Fibroblast of the conjunctiva (primary cell): ENCODE measurements around the gene KLHL30.

Experiments used
- DNase-seq: peaks from one replicate; pipeline ENCODE4 v3.0.0-alpha.2; 2010; ENCODE audit warnings: low read depth

KLHL30 gene

GRCh38 chr2:238145851-238146250 lies 7.4 kb downstream of the KLHL30 start:
- DNase-seq, result no peak

GRCh38 chr2:238146884-238147544 lies 8.5 kb downstream of the KLHL30 start:
- no peak for DNase-seq

GRCh38 chr2:238148981-238149380 lies 10.5 kb downstream of the KLHL30 start:
- no peak for DNase-seq

GRCh38 chr2:238149841-238150572 lies 11.5 kb downstream of the KLHL30 start:
- no peak for DNase-seq

- DNase-seq, result no peak
These were observed 12.2 kb downstream of the KLHL30 start for GRCh38 chr2:238150686-238151085.

GRCh38 chr2:238151205-238151604 lies 12.7 kb downstream of the KLHL30 start:
- DNase-seq, result no peak

- no peak for DNase-seq
These were observed 13.3 kb downstream of the KLHL30 start for GRCh38 chr2:238151628-238152235.

GRCh38 chr2:238152771-238153688 lies 14.6 kb downstream of the KLHL30 start:
- no peak for DNase-seq

- DNase-seq, result no peak
These were observed 16.1 kb downstream of the KLHL30 start for GRCh38 chr2:238154570-238154969.

- no peak for DNase-seq
These were observed 16.7 kb downstream of the KLHL30 start for GRCh38 chr2:238155051-238155760.

GRCh38 chr2:238155761-238156694 lies 17.6 kb downstream of the KLHL30 start:
- DNase-seq, result no peak

GRCh38 chr2:238157506-238158017 lies 19.1 kb downstream of the KLHL30 start:
- DNase-seq, result no peak

- no peak for DNase-seq
These were observed 19.6 kb downstream of the KLHL30 start for GRCh38 chr2:238158018-238158508.

- no peak for DNase-seq
These were observed 20.1 kb downstream of the KLHL30 start, which contains the start of gene ERFE for GRCh38 chr2:238158509-238159070. ERFE (plus strand) TSS chr2:238158970; CDS start chr2:238159008, 38 bp downstream.

- DNase-seq, result no peak
These were observed 20.6 kb downstream of the KLHL30 start for GRCh38 chr2:238159071-238159539.

GRCh38 chr2:238159661-238160205 lies 21.3 kb downstream of the KLHL30 start:
- DNase-seq, result no peak

GRCh38 chr2:238160206-238161129 lies 22.0 kb downstream of the KLHL30 start:
- no peak for DNase-seq
